Prostate gland (tissue), 2 donors: ENCODE measurements around the gene KIFC1. TPM values are rescaled to one million over a fixed set of nuclear protein-coding genes. Genes with fewer than 3 reads are reported as not detected.
A peak's percentile ranks its signal among the peaks of the same experiment; 100 is the strongest.

Experiments used
- DNase-seq: peaks from one replicate; pipeline ENCODE4 v3.0.0-alpha.2; 2019; ENCODE audit warnings: low spot score
- H3K27ac ChIP-seq, 2 donors: fragments of 200-600 bp; sonication (generic); 2 replicates each; pipeline ENCODE4 v1.5.1; 2017 to 2019
- H3K27me3 ChIP-seq: fragments of 200-600 bp; sonication (generic); replicated peaks from 2 replicates; pipeline ENCODE4 v1.5.1; 2019; ENCODE audit not compliant: insufficient read depth
- H3K36me3 ChIP-seq, 2 donors: fragments of 200-600 bp; sonication (generic); 1 replicate in 1 of 2; 2 replicates in 1 of 2; pipeline versions ENCODE4 v1.5.1 to v1.8.1; 2017 to 2019
- H3K4me1 ChIP-seq: fragments of 200-600 bp; sonication (generic); replicated peaks from 2 replicates; pipeline ENCODE4 v1.5.1; 2019
- H3K4me3 ChIP-seq, 2 donors: fragments of 200-600 bp; sonication (generic); 2 replicates each; pipeline ENCODE4 v1.5.1; 2017 to 2019
- H3K9me3 ChIP-seq: fragments of 200-600 bp; sonication (generic); 2 replicates; pipeline ENCODE4 v1.5.1; 2017
- CTCF ChIP-seq, 4 experiments: fragments of 200-600 bp in 2 of 4; fragments of 450-650 bp in 2 of 4; sonication (generic) in 2 of 4; IDR thresholded peaks; 1 replicate in 3 of 4; 2 replicates in 1 of 4; pipeline ENCODE4 v1.5.1; 2016 to 2019; ENCODE audit warnings: antibody characterized with exemption in 4 of 4, mild to moderate bottlenecking in 2 of 4, moderate library complexity in 2 of 4
- POLR2A ChIP-seq: fragments of 450-650 bp; IDR thresholded peaks from one replicate; pipeline ENCODE4 v1.6.1; 2016; ENCODE audit warnings: antibody characterized with exemption, mild to moderate bottlenecking
- POLR2AphosphoS5 ChIP-seq: sonication (generic); formaldehyde crosslinking; IDR thresholded peaks from one replicate; pipeline ENCODE4 v1.6.1; 2017; ENCODE audit warnings: antibody characterized with exemption
- WGBS: methylation state at CpG from one replicate; pipeline ENCODE4 v1.1.5; 2018; 5-methylcytosine and 5-hydroxymethylcytosine counted together
- intact Hi-C: fragments of 100-400 bp; cut with DNase I; formaldehyde crosslinking; loops from one replicate; pipeline ENCODE4 v1.14.2; 2022
- total RNA-seq, 2 donors: library from RNA; depleted of rRNA; stranded (reverse); fragments of >200 nt; gene quantifications; one replicate each; pipeline ENCODE4 v1.1.0, GENCODE V29; 2016

Gene KIFC1
- total RNA-seq, 2 donors from 2014 or later: 5.8 to 6.5 TPM

GRCh38 chr6:33412140-33413009 lies 20.8 kb downstream of the KIFC1 start:
- Histone ChIP-seq H3K9me3 (no peaks in the 10 kb centered on the region), H3K36me3 (no peaks in the 10 kb centered on the region), H3K4me1 (peaks cover 12% of the 10 kb centered on the region), H3K27me3 (no peaks in the 10 kb centered on the region), H3K4me3 (peak overlapping the region in 1 of 2 donors; percentile 100), H3K27ac (peak overlapping the region; percentile 100)
- 85% methylated on average over 10 of the region's 10 CpGs for WGBS
- no peak for DNase-seq
- TF ChIP-seq POLR2AphosphoS5 (no peak), CTCF (IDR thresholded peaks at IDR 0.05) (no peak), POLR2A (no peak)
- intact Hi-C loops: loop anchor here (5.0 to 10.0 kb wide), 2 partner anchors 95 to 438 kb away; partner anchors contain the start of gene ZBTB22

- H3K9me3 ChIP-seq: no peaks in the 10 kb centered on the region
- WGBS: 79% methylated on average over 14 of the region's 14 CpGs
- no peak for DNase-seq
- H3K4me3 ChIP-seq: no peak overlapping the region
- H3K27ac ChIP-seq: no peak overlapping the region
- intact Hi-C loops: loop anchor here (5.0 to 10.0 kb wide), 2 partner anchors 96 to 439 kb away; partner anchors contain the start of gene ZBTB22
- no peaks in the 10 kb centered on the region for H3K36me3 ChIP-seq
- no peak for TF ChIP-seq CTCF (IDR thresholded peaks at IDR 0.05)
- H3K4me1 ChIP-seq: peaks cover 12% of the 10 kb centered on the region
- H3K27me3 ChIP-seq: no peaks in the 10 kb centered on the region
These were observed 21.9 kb downstream of the KIFC1 start for GRCh38 chr6:33413241-33414120.

- no peaks in the 10 kb centered on the region for H3K36me3 ChIP-seq
- no peak for TF ChIP-seq POLR2A
- TF ChIP-seq CTCF (IDR thresholded peaks at IDR 0.05): no peak
- TF ChIP-seq POLR2AphosphoS5: no peak
- intact Hi-C loops: loop anchor here (5.0 to 10.0 kb wide), 2 partner anchors 97 to 440 kb away; partner anchors contain the start of gene ZBTB22
- H3K27me3 ChIP-seq: no peaks in the 10 kb centered on the region
- no peak overlapping the region for H3K27ac ChIP-seq
- no peak for DNase-seq
- 72% methylated on average over 12 of the region's 12 CpGs for WGBS
- peaks cover 12% of the 10 kb centered on the region for H3K4me1 ChIP-seq
- H3K4me3 ChIP-seq: no peak overlapping the region
- H3K9me3 ChIP-seq: no peaks in the 10 kb centered on the region
These were observed 23.1 kb downstream of the KIFC1 start for GRCh38 chr6:33414592-33415271.

GRCh38 chr6:33415831-33416230 lies 24.2 kb downstream of the KIFC1 start:
- H3K9me3 ChIP-seq: no peaks in the 10 kb centered on the region
- 68% methylated on average over 9 of the region's 9 CpGs for WGBS
- DNase-seq: no peak
- intact Hi-C loops: loop anchor here (10.0 kb wide), 1 partner anchor 441 kb away; no protein-coding TSS in a partner anchor
- H3K4me3 ChIP-seq: no peak overlapping the region
- H3K36me3 ChIP-seq: no peaks in the 10 kb centered on the region
- TF ChIP-seq POLR2A: no peak
- no peak for TF ChIP-seq CTCF (IDR thresholded peaks at IDR 0.05)
- no peak for TF ChIP-seq POLR2AphosphoS5
- peaks cover 12% of the 10 kb centered on the region for H3K4me1 ChIP-seq
- no peak overlapping the region for H3K27ac ChIP-seq
- no peaks in the 10 kb centered on the region for H3K27me3 ChIP-seq
